ENCODE data around the gene CCDC9B. TPM values are rescaled to one million over a fixed set of nuclear protein-coding genes. Genes with fewer than 3 reads are reported as not detected.

CCDC9B gene
- total RNA-seq, 1 experiment from 2014 or later = 1.4 TPM

GRCh38 chr15:40346579-40347558, 6.1 kb upstream of the CCDC9B start (continued):
- no peak for TF ChIP-seq EMX1 (CRISPR knock-in tag; IDR thresholded peaks at IDR 0.05)
- no peak for TF ChIP-seq ESRRA (CRISPR knock-in tag; IDR thresholded peaks at IDR 0.05; ENCODE audit: borderline replicate concordance)
- no peak for TF ChIP-seq CREB1 (CRISPR knock-in tag; IDR thresholded peaks at IDR 0.05)
- no peak for TF ChIP-seq FOXP1 (CRISPR knock-in tag; IDR thresholded peaks at IDR 0.05; ENCODE audit: borderline replicate concordance)
- TF ChIP-seq JUN (CRISPR knock-in tag; IDR thresholded peaks at IDR 0.05) = no peak

GRCh38 chr15:40345867-40346578, 5.3 kb upstream of the CCDC9B start:
- Mint-ChIP-seq H3K27ac (no peak overlapping the region), H3K9me3 (no peaks in the 10 kb centered on the region), H3K4me1 (peaks cover 10% of the 10 kb centered on the region), H3K4me3 (no peak overlapping the region), H3K27me3 (ENCODE audit: low read depth) (no peaks in the 10 kb centered on the region), H3K36me3 (no peaks in the 10 kb centered on the region)
- POLR2A ChIA-PET = no interaction called here
- ATAC-seq (no peak), DNase-seq (ENCODE audit: low spot score) (no peak)
- CTCF ChIA-PET = interaction anchor here (1.0 to 6.6 kb wide), 8 partner anchors 9 to 83 kb away, joined by 3 to 98 read pairs (median 17); partner anchors contain the start of genes DISP2 and INAFM2
- no peak for TF ChIP-seq CTCF (IDR thresholded peaks at IDR 0.05)
- TF ChIP-seq PRDM15 (CRISPR knock-in tag; IDR thresholded peaks at IDR 0.05) = no peak
- no peak for TF ChIP-seq JUN (CRISPR knock-in tag; IDR thresholded peaks at IDR 0.05)
- no peak for TF ChIP-seq ATF3 (CRISPR knock-in tag; conservative IDR thresholded peaks at IDR 0.05)
- no peak for TF ChIP-seq NFATC4 (CRISPR knock-in tag; IDR thresholded peaks at IDR 0.05)
- no peak for TF ChIP-seq ZNF423 (CRISPR knock-in tag; IDR thresholded peaks at IDR 0.05)
- no peak for TF ChIP-seq MYBL2 (CRISPR knock-in tag; IDR thresholded peaks at IDR 0.05)
- no peak for TF ChIP-seq ETV6 (CRISPR knock-in tag; IDR thresholded peaks at IDR 0.05)

DNA sequence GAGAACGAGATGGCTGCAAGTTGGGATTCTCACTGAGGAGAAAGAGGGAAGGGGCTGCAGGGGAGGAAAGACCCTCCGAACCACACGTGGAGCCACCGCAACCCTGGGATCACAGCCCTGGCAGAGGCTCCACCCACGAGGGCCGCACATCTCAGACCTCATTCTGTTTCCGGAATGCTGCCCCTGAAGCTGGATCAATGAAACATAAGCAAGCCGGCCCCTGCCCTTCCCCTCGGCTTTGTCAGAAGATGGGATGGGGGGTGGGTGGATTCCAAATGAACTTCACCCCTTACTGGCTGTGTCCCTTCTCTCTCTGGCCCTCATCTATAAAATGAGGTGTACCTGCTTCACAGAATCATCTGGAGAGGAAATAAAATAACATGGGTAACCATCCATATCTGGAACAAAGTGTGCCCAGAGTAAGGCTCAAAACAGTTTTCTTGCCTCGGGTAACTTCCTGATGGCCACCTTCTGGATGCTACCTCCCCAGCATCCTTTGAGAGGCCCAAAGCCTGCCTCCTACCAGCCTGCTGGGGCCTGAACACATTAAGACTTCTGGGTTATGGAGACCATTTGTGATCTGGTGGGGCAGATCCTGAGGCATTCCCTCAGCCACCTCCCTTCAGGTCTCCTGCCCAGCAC, 4.6 kb upstream of the CCDC9B start:
- Mint-ChIP-seq H3K4me3 (no peak overlapping the region), H3K27me3 (ENCODE audit: low read depth) (no peaks in the 10 kb centered on the region), H3K4me1 (peaks cover 11% of the 10 kb centered on the region), H3K9me3 (no peaks in the 10 kb centered on the region), H3K27ac (no peak overlapping the region), H3K36me3 (no peaks in the 10 kb centered on the region)
- ChIA-PET CTCF (interaction anchor here (0.6 to 6.6 kb wide), 29 partner anchors 10 to 239 kb away, joined by 3 to 98 read pairs (median 9); partner anchors contain the start of genes DISP2, INAFM2, IVD and KNSTRN), POLR2A (no interaction called here)
- DNase-seq (ENCODE audit: low spot score) (no peak), ATAC-seq (no peak)
- no peak for TF ChIP-seq ELF4 (CRISPR knock-in tag; IDR thresholded peaks at IDR 0.05; ENCODE audit: low read depth)
- TF ChIP-seq E2F4 (CRISPR knock-in tag; IDR thresholded peaks at IDR 0.05; ENCODE audit: borderline replicate concordance, low read depth) = no peak
- TF ChIP-seq FOXP1 (CRISPR knock-in tag; IDR thresholded peaks at IDR 0.05; ENCODE audit: borderline replicate concordance) = no peak
- TF ChIP-seq ZSCAN18 (CRISPR knock-in tag; IDR thresholded peaks at IDR 0.05) = no peak
- TF ChIP-seq SP1 (CRISPR knock-in tag; conservative IDR thresholded peaks at IDR 0.05) = no peak
- TF ChIP-seq, protein P1, sequence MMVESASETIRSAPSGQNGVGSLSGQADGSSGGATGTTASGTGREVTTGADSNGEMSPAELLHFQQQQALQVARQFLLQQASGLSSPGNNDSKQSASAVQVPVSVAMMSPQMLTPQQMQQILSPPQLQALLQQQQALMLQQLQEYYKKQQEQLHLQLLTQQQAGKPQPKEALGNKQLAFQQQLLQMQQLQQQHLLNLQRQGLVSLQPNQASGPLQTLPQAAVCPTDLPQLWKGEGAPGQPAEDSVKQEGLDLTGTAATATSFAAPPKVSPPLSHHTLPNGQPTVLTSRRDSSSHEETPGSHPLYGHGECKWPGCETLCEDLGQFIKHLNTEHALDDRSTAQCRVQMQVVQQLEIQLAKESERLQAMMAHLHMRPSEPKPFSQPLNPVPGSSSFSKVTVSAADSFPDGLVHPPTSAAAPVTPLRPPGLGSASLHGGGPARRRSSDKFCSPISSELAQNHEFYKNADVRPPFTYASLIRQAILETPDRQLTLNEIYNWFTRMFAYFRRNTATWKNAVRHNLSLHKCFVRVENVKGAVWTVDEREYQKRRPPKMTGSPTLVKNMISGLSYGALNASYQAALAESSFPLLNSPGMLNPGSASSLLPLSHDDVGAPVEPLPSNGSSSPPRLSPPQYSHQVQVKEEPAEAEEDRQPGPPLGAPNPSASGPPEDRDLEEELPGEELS (CRISPR knock-in tag; IDR thresholded peaks at IDR 0.05) = no peak
- TF ChIP-seq ATF1 (CRISPR knock-in tag; IDR thresholded peaks at IDR 0.05) = no peak
- no peak for TF ChIP-seq ZNF671 (CRISPR knock-in tag; IDR thresholded peaks at IDR 0.05)
- TF ChIP-seq EMX1 (CRISPR knock-in tag; IDR thresholded peaks at IDR 0.05) = no peak

Measured in WTC11 (cell line).